ENCODE data around the gene ATP11A. TPM values are rescaled to one million over a fixed set of nuclear protein-coding genes. Genes with fewer than 3 reads are reported as not detected.

The ATP11A gene
- total RNA-seq, 1 experiment from 2014 or later = 65.3 TPM

DNA sequence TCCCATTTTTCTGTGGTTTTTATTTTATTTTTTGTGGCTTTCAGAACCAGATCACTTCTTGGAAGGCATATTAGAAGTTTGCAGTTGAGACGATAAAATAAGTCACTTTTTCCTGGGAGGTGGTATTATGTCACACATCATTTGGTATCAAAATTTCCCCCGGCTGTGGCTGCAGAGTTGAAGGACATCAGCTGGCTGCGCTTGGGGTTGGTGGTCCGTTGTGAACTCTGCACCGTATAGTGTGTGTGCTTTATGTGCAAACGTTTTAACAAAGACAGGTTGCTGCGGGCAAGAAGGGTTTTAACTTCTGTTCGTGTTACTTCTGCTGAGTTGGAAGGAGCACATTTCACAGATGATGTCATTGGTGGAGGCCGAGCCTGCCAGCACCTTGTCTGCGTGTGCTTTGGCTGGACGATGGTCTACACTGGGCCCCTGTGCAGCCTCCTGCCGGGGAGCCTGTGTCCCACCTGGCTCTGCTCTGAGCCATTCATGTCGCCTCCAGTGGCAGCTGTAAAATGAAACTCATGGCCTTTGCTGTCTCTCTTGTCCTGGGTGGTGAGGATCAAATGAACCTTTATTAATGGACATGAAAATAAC lies 9.6 kb downstream of the ATP11A start:
- no peak overlapping the region for H2BK15ac ChIP-seq (ENCODE audit: low read depth, low read length)
- peaks cover 10% of the 10 kb centered on the region; the same call in 1 of the 2 replicates for H3K79me2 ChIP-seq (ENCODE audit: insufficient read depth, low read length)
- peak; percentile 13 for DNase-seq
- no peak overlapping the region for H3K14ac ChIP-seq (ENCODE audit: insufficient read depth, low read length)
- no peak overlapping the region for H3T11ph ChIP-seq (ENCODE audit: low read length)
- no peak overlapping the region for H2BK12ac ChIP-seq (ENCODE audit: insufficient read length, low read depth, low read length)
- no peak overlapping the region for H4K5ac ChIP-seq (ENCODE audit: insufficient read length, low read depth, low read length)
- H3K56ac ChIP-seq (ENCODE audit: insufficient read length, low read depth, low read length) = no peak overlapping the region
- no peak overlapping the region for H4K91ac ChIP-seq (ENCODE audit: insufficient read length, low read depth, low read length)
- Mint-ChIP-seq H3K27ac (peak overlapping the region in 1 of 3 experiments; percentile 82; a peak in 2 of 7 replicates), H3K27me3 (ENCODE audit: low read depth) (no peaks in the 10 kb centered on the region), H3K4me1 (peaks cover 35 to 57% of the 10 kb centered on the region in 2 experiments), H3K36me3 (ENCODE audit: insufficient read depth in 1 of 3, low read depth in 3 of 3) (peaks cover 0 to 18% (median 3%) of the 10 kb centered on the region in 3 experiments), H3K4me3 (no peak overlapping the region), H3K9me3 (no peaks in the 10 kb centered on the region)
- no peaks in the 10 kb centered on the region for H3K9me3 ChIP-seq (ENCODE audit: control insufficient read depth, low read depth, low read length)
- H3K4me2 ChIP-seq (ENCODE audit: insufficient read depth, insufficient read length, low read length) = no peak overlapping the region
- no peaks in the 10 kb centered on the region for H3K27me3 ChIP-seq (ENCODE audit: insufficient read depth, low read length)
- peaks cover 14% of the 10 kb centered on the region for H3K4me1 ChIP-seq (ENCODE audit: insufficient read depth, low read length)
- H2BK5ac ChIP-seq (ENCODE audit: insufficient read length, low read length) = no peak overlapping the region
- H2AFZ ChIP-seq (ENCODE audit: low read length) = no peak overlapping the region
- TF ChIP-seq, protein P1, sequence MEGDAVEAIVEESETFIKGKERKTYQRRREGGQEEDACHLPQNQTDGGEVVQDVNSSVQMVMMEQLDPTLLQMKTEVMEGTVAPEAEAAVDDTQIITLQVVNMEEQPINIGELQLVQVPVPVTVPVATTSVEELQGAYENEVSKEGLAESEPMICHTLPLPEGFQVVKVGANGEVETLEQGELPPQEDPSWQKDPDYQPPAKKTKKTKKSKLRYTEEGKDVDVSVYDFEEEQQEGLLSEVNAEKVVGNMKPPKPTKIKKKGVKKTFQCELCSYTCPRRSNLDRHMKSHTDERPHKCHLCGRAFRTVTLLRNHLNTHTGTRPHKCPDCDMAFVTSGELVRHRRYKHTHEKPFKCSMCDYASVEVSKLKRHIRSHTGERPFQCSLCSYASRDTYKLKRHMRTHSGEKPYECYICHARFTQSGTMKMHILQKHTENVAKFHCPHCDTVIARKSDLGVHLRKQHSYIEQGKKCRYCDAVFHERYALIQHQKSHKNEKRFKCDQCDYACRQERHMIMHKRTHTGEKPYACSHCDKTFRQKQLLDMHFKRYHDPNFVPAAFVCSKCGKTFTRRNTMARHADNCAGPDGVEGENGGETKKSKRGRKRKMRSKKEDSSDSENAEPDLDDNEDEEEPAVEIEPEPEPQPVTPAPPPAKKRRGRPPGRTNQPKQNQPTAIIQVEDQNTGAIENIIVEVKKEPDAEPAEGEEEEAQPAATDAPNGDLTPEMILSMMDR (conservative IDR thresholded peaks at IDR 0.05) = no peak
- no peak overlapping the region for H3K4ac ChIP-seq (ENCODE audit: low read depth, low read length)
- no peak overlapping the region for H3K9ac ChIP-seq (ENCODE audit: extremely low read depth, insufficient read length, low read length)
- no peak overlapping the region for H3K23ac ChIP-seq (ENCODE audit: insufficient read length, low read depth, low read length)
- no peaks in the 10 kb centered on the region for H3K23me2 ChIP-seq (ENCODE audit: insufficient read length, low read depth, low read length, poor library complexity, severe bottlenecking)
- no CpG with 5 or more reads among the region's 13 CpGs for WGBS (ENCODE audit: extremely low coverage, insufficient read length, low lambda C conversion rate)
- H3K79me1 ChIP-seq (ENCODE audit: insufficient read depth, low read depth, low read length, poor library complexity, severe bottlenecking) = no peaks in the 10 kb centered on the region
- H3K27ac ChIP-seq (ENCODE audit: insufficient read length, low read depth, low read length) = no peak overlapping the region
- no peak overlapping the region for H2BK20ac ChIP-seq (ENCODE audit: low read depth, low read length, poor library complexity, severe bottlenecking)
- no peak overlapping the region for H2AK5ac ChIP-seq (ENCODE audit: insufficient read length, low read length)
- no peak overlapping the region for H2BK120ac ChIP-seq (ENCODE audit: low read depth, low read length, poor library complexity, severe bottlenecking)
- H4K8ac ChIP-seq (replicated peaks; ENCODE audit: insufficient read length, low read depth, low read length) = no peak overlapping the region
- H4K20me1 ChIP-seq (ENCODE audit: control insufficient read depth, insufficient read depth, insufficient read length) = peaks cover 3% of the 10 kb centered on the region
- no peak overlapping the region for H3K18ac ChIP-seq (ENCODE audit: insufficient read length, low read depth, low read length)

All from H9 (cell line).